GM19023 (cell line): Measurements from ENCODE around the gene TFE3.

Source experiments
- ATAC-seq: cut with Tn5 transposase; IDR thresholded peaks from one replicate; pipeline ENCODE4 v1.9.1; 2021; ENCODE audit warnings: mild to moderate bottlenecking, moderate library complexity; ENCODE audit not compliant: unreplicated experiment

Gene TFE3

DNA sequence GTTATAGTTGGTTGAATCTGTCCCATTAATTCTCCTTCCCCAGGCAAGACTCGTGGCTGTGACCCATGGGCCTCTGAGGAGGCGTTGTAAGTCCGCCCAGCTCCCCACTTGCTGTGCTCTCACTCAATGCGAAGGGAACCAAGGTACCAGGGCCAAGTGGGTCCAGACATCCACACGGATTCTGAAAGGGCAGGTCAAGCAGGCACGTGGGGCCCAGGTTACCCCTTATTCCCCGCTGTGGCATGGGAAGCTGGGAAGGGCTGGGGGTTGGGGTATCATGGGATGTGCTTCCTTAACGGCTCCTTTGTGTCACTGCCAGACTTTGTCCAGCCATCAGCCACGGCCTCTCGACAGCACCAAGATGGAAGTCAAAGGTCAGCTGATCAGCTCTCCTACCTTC, 18.8 kb upstream of the TFE3 start:
- no peak for ATAC-seq

DNA sequence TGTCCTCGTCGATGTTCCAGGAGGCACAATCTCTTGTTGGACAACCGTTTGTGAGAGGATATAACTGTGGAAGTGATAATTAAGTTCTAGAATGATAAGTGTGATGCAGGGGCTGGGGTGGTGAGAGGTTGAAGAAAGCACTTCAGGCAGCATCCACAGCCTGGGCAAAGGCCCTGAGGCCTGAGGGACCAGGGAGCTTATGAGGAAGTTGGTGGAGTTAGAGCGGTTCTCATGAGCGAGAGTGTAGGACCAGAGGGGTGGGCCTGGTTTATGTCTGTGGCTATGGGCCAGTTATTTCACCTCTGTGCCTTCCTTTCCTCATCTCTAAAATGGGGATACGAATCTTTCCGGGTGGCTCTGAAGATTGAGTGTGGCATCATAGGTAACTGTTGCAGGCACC, 18.3 kb upstream of the TFE3 start:
- ATAC-seq, result no peak

DNA sequence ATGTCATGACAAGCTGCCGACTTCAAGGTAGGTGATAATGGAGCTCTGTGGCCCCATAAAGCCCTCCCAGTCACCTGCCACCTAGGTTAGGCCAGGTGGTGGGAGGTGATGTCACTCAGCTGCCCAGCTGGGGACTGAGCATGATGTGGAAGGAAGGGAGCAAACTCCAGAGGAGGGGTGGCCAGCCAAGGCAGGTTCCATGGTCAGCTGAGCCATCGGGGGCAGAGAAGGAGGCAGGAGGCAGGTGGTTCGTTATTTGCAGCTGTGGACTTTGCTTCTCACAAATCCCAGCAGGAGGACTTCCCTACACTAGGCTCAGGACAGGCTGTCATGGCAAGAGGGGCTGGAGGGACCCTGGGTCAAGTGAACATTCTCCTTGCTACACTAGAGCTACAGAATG, 17.8 kb upstream of the TFE3 start:
- no peak for ATAC-seq

DNA sequence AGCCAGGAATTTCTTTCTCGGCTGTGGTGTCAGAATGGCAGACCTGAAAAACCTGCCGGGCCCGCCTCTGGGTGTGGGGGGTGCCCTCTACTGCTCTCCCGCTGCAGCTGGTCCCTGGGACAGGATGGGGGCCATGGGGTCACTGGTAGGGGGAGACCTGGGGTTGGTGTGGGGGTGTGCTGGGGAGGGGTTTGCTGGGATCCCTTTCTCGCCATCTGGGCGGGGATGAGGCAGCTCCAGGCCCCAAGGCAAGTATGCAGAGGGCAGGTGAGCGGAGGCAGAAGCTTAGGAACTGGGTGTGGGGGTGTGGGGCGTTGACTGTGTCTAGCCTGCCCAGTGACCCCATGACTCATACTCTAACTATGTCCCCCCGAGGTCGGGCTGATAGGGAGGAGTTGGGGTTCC, 16.5 kb upstream of the TFE3 start:
- no peak for ATAC-seq

- ATAC-seq, result no peak
Observed at GRCh38 chrX:49059201-49059600, 16.0 kb upstream of the TFE3 start.

GRCh38 chrX:49058794-49059193, 15.6 kb upstream of the TFE3 start, which contains the start of gene CCDC120:
TSS of gene CCDC120 (plus strand) at chrX:49058999. CDS start at chrX:49062042, 3,043 bp downstream.
- ATAC-seq, result no peak

- ATAC-seq, result no peak
Observed at GRCh38 chrX:49054073-49054762, 11.1 kb upstream of the TFE3 start.

DNA sequence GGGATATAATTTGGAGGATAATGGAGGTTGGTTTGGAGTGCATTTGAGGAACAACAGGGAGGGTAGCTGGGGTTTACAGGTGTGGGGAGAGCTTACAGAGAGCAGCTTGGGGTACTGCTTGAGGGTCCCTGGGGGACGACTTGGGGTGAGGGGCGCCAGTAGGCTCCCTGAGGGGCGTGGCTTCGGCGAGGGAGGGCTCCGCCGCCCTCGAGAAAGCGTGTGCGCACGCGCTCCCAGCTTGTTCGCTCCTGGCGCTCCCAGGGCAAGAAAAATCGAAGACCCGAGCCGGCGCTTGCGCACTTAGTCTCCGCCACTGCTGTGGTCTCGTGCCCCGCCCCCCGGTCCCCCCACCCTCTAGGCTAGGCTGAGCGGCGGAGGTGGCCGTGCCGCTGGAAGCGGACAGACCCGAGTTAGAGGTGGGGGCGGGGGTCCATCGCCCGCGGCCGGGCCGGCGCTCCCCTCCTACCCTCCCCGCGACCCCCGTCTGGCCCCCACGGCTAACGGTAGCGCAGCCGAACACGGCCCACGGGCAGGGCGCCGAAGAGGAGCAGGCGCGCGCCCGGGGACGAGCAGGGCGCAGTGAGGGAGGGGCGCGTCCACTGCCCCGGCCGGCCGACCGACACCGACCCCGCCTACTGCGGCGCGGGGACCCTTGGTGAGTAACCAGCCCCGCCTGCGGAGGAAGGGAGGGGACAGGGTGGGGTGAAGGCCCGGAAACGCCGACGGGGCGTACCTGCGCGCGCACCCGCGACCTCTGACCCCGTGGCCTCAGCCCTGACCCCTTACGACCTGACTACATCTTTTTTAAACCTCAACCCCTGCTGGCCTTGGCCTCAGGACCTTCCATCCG, 10.3 kb upstream of the TFE3 start:
- no peak for ATAC-seq

DNA sequence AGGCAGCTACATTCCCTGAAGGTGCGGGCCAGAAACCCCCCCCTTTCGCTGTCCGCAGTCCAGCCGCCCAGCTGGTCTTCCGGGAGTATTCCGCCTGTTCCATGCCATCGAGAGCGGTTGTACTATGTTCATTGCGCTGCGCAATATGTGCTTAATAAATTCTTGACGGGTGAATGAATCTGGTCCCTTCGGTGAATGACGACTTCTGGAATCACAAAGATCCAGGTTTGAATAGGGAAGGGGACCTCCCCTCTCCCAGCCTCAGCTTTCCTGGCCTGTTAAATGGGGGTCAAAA, 777 bp upstream of the TFE3 start:
- no peak for ATAC-seq

DNA sequence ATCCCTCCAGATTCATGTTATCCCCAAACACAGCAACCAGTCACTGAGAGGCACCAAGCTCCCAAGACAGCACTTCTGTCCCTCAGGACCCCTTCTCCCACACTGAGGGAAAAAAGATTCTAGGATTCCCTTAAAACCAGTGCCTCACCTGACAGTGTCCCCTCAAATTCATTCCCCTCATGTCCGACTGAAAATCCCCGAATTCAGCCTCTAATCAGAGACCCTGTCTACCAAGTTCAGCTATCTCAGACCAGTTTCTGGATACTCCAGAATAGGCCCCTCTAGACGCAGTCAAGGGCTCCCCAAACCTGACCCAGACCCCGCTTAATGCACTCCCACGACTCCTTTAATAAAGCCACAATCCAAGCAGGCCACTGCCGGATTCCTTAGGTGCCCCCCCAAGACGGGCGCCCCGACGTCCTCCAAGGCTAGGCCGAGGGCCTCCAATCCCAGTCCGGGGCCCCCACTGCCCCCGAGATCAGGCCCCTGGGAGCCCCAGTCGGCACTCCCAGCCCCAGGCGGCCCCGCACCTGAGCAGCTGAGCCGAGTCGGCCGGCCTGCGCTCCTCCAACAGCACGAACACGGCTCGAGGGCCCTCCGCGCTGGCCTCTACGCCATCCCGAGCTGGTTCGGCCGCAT, 457 bp downstream of the TFE3 start:
- no peak for ATAC-seq

GRCh38 chrX:49041744-49042580, 1.2 kb downstream of the TFE3 start:
- ATAC-seq, result no peak

- no peak for ATAC-seq
Observed at GRCh38 chrX:49040376-49040955, 2.7 kb downstream of the TFE3 start.

DNA sequence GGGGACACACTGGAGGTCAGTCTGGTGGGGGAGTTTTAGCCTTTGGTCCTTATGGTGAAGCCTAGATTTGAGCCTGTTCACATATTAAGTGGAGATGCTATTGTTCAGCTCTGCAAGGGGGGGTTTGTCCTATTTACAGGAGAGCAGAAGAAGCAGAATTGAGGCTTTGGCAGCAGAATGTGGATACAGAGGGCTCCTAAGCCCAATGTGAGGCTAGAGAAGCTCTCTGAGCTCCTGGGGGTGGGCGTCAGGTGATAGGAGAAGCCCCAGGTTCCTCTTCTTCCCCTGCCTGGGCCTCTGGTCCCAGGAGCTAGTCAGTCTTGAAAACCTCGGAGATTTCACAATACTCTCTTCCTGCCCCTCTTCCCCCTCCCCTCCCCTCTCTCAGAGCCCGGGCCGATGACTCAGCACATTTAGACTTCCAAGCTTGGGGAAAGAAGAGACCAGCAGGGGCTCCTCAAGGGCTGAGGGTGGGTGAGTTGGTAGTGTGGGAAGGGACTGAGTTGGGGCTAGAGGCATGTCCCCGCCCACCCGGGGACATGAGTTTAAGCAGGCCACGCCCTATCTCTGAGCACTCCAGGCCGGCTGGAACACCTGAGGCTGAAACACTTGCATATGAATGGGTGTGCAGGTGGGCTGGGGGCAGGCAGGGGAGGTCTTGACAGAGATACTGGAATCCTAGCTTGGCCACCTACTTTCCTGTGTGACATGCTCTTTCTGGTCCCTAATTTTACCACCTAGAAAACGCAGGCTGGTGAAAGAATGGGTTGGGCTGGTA, 3.4 kb downstream of the TFE3 start:
- no peak for ATAC-seq

DNA sequence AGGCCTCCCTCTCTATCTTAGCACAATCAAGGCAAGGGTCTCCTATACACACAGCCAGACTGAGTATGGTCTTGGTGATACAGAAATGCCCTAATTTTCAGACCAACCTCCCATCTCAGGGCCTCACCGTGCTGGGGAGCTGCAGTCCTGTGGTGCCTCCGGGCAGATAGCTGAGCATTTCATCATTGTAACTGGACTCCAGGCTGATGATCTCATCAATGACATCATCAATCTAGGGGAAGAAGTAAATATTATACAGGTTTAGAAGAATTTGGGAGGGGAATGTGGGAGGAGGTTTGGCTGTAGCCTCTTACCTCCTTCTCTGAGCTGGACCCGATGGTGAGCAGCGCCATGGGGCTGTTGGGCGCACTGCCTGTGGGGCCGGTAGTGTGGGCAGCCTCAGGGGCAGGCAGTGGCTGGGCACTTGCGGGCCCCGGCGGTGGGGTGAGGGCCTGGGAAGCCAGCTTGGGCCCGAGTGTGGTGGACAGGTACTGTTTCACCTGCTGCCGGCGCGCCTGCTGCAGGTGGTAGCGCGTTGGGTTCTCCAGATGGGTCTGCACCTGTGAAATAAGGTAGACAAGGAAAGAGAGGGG, 5.2 kb downstream of the TFE3 start:
- no peak for ATAC-seq

DNA sequence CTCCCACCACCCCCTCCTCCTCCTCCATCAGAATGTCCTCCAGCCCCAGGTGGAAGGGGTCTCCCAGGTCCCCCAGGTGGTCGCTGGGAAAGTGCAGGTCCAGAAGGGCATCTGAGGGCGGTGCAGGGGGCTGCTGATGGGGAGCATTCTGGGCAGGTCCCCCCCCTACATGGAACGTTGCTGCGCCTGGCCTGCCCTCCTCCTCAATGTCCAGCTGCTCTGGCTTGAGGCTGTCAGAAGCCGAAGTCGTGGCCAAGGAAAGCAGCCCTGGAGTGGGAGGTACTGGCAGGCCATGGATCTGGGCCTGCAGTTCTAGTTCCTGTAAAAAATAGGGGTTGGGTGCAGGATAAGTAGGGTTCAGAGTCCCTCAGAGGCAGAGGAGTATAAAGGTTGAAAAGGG, 12.9 kb downstream of the TFE3 start:
- no peak for ATAC-seq

DNA sequence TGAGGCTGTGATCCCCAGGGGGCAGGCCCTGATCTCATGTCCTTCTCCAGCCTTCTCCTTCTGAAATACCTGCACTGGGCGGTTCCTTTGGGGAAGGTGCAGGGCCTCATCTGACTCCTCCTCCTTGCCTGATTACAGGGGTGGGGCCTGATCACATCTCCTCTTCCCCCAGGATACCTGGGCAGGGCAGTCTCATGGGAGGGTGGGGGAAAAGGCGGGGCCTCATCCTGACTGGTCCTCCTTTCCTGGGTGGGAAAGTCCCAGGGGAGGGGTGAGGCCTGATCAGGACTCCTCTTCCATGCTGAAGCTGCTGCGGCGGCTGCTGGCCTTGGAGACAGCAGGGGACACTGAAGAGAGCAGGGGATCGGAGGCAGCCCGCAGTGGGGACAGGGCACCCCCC, 13.3 kb downstream of the TFE3 start:
- ATAC-seq, result no peak

DNA sequence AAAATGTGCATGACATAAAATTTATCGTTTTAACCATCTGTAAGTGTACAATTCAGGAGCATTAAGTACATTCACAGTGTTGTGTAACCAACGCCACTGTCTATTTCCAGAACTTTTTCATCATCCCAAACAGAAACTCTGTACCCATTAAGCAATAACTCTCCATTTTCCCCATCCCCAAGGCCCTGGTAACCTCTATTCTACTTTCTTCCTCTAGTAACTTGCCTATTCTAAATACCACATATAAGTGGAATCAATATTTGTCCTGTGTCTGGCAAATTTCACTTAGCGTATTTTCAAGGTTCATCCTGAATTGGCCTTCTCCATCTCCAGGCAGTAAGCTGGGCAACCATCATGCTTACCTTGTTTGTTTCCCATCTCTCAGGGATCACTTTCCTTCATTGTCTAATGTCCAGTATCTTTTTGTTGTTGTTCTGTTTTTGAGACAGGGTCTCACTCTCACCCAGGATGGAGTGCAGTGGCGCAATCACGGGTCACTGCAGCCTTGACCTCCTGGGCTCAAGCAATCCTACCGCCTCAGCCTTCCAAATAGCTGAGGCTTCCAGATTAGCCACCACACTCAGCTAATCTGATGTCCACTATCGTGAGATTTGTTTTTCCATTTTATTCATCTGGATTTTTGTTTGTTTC, 23.4 kb downstream of the TFE3 start:
- ATAC-seq, result no peak

GRCh38 chrX:49019050-49019449, 24.1 kb downstream of the TFE3 start:
- no peak for ATAC-seq

- no peak for ATAC-seq
Observed at GRCh38 chrX:49003696-49004095, 39.5 kb downstream of the TFE3 start.
